ENCODE measurements around the gene NEAT1. TPM values are rescaled to one million over a fixed set of nuclear protein-coding genes. Genes with fewer than 3 reads are reported as not detected.
"Not testable (repeated sequence)": the region's sequence is repeated elsewhere in the genome, so short reads cannot be mapped to it uniquely, and the experiment has no call there.

Gene NEAT1
- total RNA-seq, 1 donor from 2014 or later: 1,527 TPM

- peak; percentile 90 for DNase-seq (ENCODE audit: low spot score)
These were observed 24.1 kb downstream of the NEAT1 start for GRCh38 chr11:65446446-65447277.

DNA sequence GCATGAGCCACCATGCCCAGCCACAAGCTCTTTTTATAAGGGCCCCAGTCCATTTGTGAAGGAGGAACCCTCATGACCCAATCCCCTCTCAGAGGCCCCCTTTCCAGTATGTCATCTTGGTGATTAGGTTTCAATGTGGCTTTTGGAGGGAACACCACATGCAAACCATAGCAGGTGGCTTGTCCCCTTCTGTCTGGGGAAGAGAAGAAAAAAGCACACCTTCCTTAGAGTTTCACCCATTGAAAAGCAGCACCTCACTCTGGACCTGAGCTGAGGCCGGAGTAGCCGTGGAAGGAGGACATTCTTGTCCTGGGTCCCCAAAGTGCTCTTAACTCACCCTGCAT is 25.4 kb downstream of the NEAT1 start:
- DNase-seq (ENCODE audit: low spot score): no peak

DNA sequence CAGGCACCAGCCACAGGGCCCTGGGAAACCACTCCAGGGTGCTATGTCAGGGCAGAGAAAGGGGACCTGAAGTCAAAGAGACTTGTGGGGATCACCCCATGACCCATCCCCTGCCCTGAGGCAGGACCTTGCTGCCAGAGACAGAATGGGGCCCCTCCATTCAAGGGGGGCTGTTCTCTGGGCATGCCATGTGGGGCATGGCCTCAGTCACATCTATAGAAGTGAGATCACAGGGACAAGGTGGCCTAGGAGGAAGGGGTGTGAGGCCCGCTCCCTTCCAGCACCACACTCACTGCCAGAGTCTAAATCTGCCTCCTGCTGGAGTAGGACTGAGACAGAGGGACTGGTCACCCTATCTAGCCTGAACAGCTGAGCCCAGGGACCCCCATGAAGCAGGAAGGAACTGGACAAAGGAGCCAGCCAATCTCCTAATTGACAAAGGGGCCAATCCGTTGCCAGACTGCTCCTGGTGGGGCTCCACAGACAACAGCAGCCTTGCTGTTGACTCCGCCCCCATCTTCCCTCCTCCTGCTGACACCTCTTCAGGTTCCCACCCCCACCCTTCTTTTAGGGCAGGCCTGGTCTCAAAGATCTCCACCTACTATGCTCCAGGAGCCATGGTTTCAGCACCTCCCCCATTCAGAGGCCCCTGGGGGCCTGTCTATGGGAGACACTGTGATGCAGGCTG is 26.0 kb downstream of the NEAT1 start:
- peak; percentile 88 for DNase-seq (ENCODE audit: low spot score)

- DNase-seq (ENCODE audit: low spot score): peak; percentile 47
These were observed 28.7 kb downstream of the NEAT1 start for GRCh38 chr11:65451301-65451700.

GRCh38 chr11:65452259-65452658 is 29.7 kb downstream of the NEAT1 start:
- DNase-seq (ENCODE audit: low spot score): peak; percentile 1

DNA sequence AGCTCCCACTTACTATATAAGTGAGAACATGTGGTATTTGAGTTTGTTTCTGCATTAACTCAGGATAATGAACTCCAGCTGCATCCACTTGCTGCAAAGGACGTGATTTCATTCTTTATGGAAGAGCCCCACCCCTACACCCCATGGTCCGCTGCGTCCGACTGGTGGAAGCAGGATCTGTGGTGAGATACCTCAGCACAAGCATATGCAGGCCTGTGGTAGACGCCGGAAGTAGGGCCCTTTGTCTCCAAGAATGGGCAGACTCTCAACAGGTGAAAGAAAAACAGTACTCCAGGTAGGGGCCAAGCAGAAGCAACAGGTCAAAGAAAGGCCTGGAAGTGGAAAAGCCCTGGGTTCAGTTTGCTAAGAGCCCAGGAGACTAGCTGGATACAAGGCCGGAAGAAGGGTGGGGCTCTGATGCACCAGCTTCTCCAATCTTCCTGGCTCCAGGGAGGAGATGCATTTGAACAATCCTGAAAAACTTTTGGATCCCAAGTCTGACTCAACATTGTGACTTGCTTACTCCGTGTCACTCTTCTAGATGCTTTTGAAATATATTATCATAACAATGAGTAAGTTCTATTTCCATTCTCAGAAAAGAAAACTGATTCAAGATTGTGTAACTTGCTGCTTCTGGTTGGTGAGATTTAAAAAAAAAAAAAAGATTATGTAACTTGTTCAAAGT is 30.4 kb downstream of the NEAT1 start:
- DNase-seq (ENCODE audit: low spot score): peak; percentile 49

- DNase-seq (ENCODE audit: low spot score): peak; percentile 87
These were observed 31.7 kb downstream of the NEAT1 start for GRCh38 chr11:65454311-65454695.

- DNase-seq (ENCODE audit: low spot score): peak; percentile 96
These were observed 32.3 kb downstream of the NEAT1 start for GRCh38 chr11:65454696-65455456.

DNA sequence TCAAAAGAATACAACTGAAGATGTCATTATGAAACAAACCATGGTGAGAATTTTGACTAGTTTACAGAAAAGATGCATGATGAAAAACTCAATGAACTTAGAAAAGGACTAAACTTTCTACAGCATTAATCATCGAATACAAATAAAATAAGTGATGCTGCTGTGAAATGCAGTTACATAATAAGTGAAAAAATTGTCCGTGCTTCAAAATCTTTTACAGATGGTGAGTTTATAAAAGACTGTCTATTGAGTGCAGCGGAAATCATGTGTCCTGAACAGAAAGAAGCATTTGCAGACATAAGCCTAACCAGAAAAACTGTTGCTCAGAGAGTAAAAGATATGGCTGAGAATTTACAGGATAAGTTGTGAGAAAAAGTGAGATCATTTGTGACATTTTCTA is 33.8 kb downstream of the NEAT1 start:
- DNase-seq (ENCODE audit: low spot score): no peak

DNA sequence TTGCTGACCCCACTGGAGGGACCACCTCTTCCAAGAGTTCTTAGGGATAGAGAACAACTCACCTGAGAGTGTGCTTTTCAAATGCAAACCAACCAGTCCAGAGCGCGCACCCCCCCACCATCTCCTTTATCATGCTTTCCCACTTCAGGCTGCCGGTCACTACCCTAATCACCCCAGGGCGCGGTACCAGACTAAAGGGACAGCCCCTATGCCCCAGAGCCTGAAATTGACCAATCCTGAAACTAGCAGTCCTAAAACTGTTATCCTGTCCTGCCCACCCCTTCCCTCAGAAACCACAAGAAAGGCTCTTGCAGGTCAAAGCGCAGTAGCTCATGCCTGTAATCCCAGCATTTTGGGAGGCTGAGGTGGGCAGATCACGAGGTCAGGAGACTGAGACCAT is 37.0 kb downstream of the NEAT1 start:
- no peak for DNase-seq (ENCODE audit: low spot score)

GRCh38 chr11:65465471-65465870 is 42.9 kb downstream of the NEAT1 start:
- not testable (repeated sequence) for DNase-seq (ENCODE audit: low spot score)

DNA sequence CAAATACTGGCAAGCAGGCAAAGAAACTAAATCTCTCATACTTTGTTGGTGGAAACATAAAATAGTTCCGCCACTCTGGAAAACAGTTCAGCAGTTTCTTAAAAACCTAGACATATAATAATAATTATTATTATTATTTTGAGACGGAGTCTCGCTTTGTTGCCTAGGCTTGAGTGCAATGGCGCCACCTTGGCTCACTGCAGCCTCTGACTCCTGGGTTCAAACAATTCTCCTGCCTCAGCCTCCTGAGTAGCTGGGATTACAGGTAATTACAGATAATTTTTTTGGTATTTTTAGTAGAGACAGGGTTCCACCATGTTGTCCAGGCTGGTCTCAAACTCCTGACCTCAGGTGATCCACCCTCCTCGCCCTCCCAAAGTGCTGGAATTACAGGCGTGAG is 44.7 kb downstream of the NEAT1 start:
- not testable (repeated sequence) for DNase-seq (ENCODE audit: low spot score)

DNA sequence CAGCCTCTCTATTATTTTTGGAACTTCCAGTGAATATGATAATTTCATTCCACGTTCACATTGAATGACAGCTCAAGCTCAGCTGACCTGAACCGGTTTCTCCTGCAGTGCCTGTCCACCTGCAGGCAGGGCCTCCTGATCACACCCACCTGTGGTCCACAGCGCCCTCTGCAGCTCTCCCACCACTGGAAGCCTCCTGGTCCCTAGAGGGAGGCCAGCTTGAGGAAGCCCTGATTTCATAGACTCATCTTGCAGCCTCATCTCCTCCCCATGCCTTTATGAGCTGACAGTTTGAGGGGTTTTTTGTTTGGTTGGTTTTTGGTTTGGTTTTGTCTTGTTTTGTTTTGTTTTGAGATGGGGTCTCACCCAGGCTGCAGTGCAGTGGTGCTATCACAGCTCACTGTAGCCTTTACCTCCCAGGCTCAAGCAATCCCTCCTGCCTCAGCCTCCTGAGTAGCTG is 46.3 kb downstream of the NEAT1 start:
- DNase-seq (ENCODE audit: low spot score): no peak

GRCh38 chr11:65470433-65471049 is 47.9 kb downstream of the NEAT1 start:
- no peak for DNase-seq (ENCODE audit: low spot score)

GRCh38 chr11:65471447-65471891 is 48.9 kb downstream of the NEAT1 start:
- no peak for DNase-seq (ENCODE audit: low spot score)

- DNase-seq (ENCODE audit: low spot score): not testable (repeated sequence)
These were observed 50.1 kb downstream of the NEAT1 start for GRCh38 chr11:65472588-65473277.

- DNase-seq (ENCODE audit: low spot score): no peak
These were observed 50.8 kb downstream of the NEAT1 start for GRCh38 chr11:65473278-65473860.

DNA sequence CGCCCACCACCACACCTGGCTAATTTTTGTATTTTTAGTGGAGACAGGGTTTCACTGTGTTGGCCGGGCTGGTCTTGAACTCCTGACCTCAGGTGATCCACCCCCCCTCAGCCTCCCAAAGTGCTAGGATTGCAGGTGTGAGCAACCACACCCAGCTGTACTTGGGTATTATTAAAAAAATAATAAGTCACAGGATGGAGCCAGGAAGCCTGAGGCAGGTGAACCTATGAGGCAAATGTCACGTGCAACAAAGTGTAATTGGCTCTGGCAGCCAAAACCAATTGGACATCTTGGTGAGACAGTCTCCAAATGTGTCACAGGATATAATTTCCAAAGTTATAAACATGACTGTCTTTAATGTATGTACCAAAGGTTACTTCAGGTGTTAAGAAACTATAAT is 52.3 kb downstream of the NEAT1 start:
- DNase-seq (ENCODE audit: low spot score): no peak

DNA sequence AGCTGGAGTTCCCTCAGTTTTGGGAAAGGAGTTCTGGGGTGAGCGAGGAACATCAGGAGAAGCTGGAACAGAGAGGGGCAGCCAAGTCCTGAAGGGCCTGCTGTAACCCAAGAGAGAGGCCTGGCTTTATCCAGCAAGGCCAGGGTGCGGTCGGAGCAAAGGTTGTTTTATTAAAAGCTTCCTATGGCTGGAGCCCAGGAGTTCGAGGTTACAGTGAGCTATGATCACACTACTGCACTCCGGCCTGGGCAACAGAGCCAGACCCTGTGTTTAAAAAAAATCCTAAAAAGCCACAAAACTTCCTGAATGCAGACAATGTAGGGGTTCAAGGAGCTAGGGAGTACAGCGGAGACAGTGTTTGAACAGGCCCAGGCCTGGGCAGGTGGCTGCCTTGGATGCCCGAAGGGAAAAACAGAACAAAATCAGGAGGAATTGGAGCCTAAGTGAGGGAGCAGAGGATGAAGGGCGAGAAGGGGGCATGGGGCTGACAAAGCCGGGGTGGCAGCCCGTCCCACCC is 54.1 kb downstream of the NEAT1 start:
- DNase-seq (ENCODE audit: low spot score): no peak

Measured in mesenteric fat pad (tissue), 1 donor.